Stimulated activated CD8-positive, alpha-beta memory T cell treated with anti-CD3 and anti-CD28 coated beads, Interleukin-12 subunit alpha, Interleukin-12 subunit beta, amount 100 ng/mL, for 24 hours (primary cell): ENCODE measurements around the gene DYNC2H1.
"Not testable (repeated sequence)": the region's sequence is repeated elsewhere in the genome, so short reads cannot be mapped to it uniquely, and the experiment has no call there.

Experiments used
- DNase-seq: peaks from one replicate; pipeline ENCODE4 v3.0.0-alpha.2; 2020; ENCODE audit errors: extremely low read depth

The DYNC2H1 gene

GRCh38 chr11:103114836-103115235 lies 5.6 kb downstream of the DYNC2H1 start:
- DNase-seq = no peak

GRCh38 chr11:103125462-103125861 lies 16.2 kb downstream of the DYNC2H1 start:
- no peak for DNase-seq

GRCh38 chr11:103141986-103142385 lies 32.8 kb downstream of the DYNC2H1 start:
- not testable (repeated sequence) for DNase-seq

- DNase-seq = no peak
These were observed 38.4 kb downstream of the DYNC2H1 start for GRCh38 chr11:103147627-103148026.

- DNase-seq = no peak
These were observed 48.3 kb downstream of the DYNC2H1 start for GRCh38 chr11:103157542-103157941.

GRCh38 chr11:103164093-103164796 lies 55.0 kb downstream of the DYNC2H1 start:
- no peak for DNase-seq

GRCh38 chr11:103167166-103167565 lies 57.9 kb downstream of the DYNC2H1 start:
- DNase-seq = no peak

- DNase-seq = no peak
These were observed 61.6 kb downstream of the DYNC2H1 start for GRCh38 chr11:103170865-103171264.

- DNase-seq = no peak
These were observed 66.4 kb downstream of the DYNC2H1 start for GRCh38 chr11:103175461-103176129.

- no peak for DNase-seq
These were observed 74.9 kb downstream of the DYNC2H1 start for GRCh38 chr11:103183981-103184611.

GRCh38 chr11:103202048-103202651 lies 92.9 kb downstream of the DYNC2H1 start:
- no peak for DNase-seq

- DNase-seq = no peak
These were observed 101.3 kb downstream of the DYNC2H1 start for GRCh38 chr11:103210543-103210942.

- DNase-seq = no peak
These were observed 106.6 kb downstream of the DYNC2H1 start for GRCh38 chr11:103215812-103216211.

GRCh38 chr11:103220133-103220532 lies 110.9 kb downstream of the DYNC2H1 start:
- no peak for DNase-seq

- DNase-seq = no peak
These were observed 113.6 kb downstream of the DYNC2H1 start for GRCh38 chr11:103222806-103223205.

- no peak for DNase-seq
These were observed 119.6 kb downstream of the DYNC2H1 start for GRCh38 chr11:103228807-103229206.

- no peak for DNase-seq
These were observed 125.7 kb downstream of the DYNC2H1 start for GRCh38 chr11:103234974-103235373.

- DNase-seq = no peak
These were observed 132.3 kb downstream of the DYNC2H1 start for GRCh38 chr11:103241574-103241973.

GRCh38 chr11:103254123-103254522 lies 144.9 kb downstream of the DYNC2H1 start:
- no peak for DNase-seq

- no peak for DNase-seq
These were observed 148.1 kb downstream of the DYNC2H1 start for GRCh38 chr11:103257360-103257759.

GRCh38 chr11:103266167-103266831 lies 157.1 kb downstream of the DYNC2H1 start:
- DNase-seq = no peak

GRCh38 chr11:103272876-103273275 lies 163.7 kb downstream of the DYNC2H1 start:
- DNase-seq = no peak
